Lower leg skin (tissue), 3 donors: ENCODE results near the gene NOP58.

Experiments used
- CTCF ChIP-seq, 3 donors: fragments of 450-650 bp; IDR thresholded peaks; one replicate each; pipeline ENCODE4 v1.5.1; 2016; ENCODE audit warnings: antibody characterized with exemption in 3 of 3, mild to moderate bottlenecking in 3 of 3, moderate library complexity in 2 of 3
- POLR2A ChIP-seq, 2 donors: fragments of 450-650 bp; IDR thresholded peaks; one replicate each; pipeline ENCODE4 v1.6.1; 2016 to 2017; ENCODE audit warnings: antibody characterized with exemption in 2 of 2, mild to moderate bottlenecking in 1 of 2, moderate library complexity in 1 of 2

DNA sequence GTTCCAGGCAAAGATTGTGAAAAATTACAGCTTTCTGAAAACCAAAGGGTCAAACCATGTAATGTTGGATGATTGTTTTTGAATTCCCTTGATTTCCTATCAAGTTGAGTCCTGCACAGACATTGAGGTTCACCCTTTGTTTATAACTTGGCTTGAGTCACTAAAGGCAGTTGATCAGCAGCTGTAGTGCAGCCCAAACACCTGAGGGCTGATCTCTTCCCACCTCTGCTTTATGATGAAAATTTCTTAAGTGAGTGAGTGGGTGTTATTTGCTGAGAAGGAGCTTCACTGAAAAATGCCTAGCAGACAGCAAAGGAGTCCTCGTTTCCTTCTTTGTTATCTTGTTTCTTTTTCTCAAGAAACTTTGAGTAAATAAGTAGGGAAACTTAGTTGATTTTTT, 78.6 kb downstream of the NOP58 start:
- TF ChIP-seq CTCF (IDR thresholded peaks at IDR 0.05) (no peak), POLR2A (IDR thresholded peaks at IDR 0.05) (no peak)
